Activated T-helper 1 cell treated with anti-CD3 and anti-CD28 coated beads, Interleukin-12 subunit alpha, Interleukin-12 subunit beta, Interleukin-2, Interleukin-4 antibody, amounts not matched to agents 30 ng/mL and 10 ng/mL and 1 ng/mL, durations not matched to agents 14 hours and 24 hours and 36 hours (primary cell): ENCODE data around the gene WDR45. TPM values are rescaled to one million over a fixed set of nuclear protein-coding genes. Genes with fewer than 3 reads are reported as not detected.
A peak's percentile ranks its signal among the peaks of the same experiment; 100 is the strongest.

Source experiments
- DNase-seq: peaks from one replicate; pipeline ENCODE4 v3.0.0; 2021; ENCODE audit warnings: low spot score
- H3K27ac Mint-ChIP-seq: one replicate; pipeline ENCODE4 v1.8.0; 2021; ENCODE audit warnings: mild to moderate bottlenecking, mixed read lengths
- H3K27me3 Mint-ChIP-seq: one replicate; pipeline ENCODE4 v1.8.0; 2022; ENCODE audit warnings: mild to moderate bottlenecking, moderate library complexity, mixed read lengths; ENCODE audit not compliant: insufficient read depth
- H3K36me3 Mint-ChIP-seq: one replicate; pipeline ENCODE4 v1.8.0; 2021; ENCODE audit warnings: low read depth, mixed read lengths
- H3K4me1 Mint-ChIP-seq: one replicate; pipeline ENCODE4 v1.8.0; 2021; ENCODE audit warnings: low read depth, mixed read lengths
- H3K4me3 Mint-ChIP-seq: one replicate; pipeline ENCODE4 v1.8.0; 2021; ENCODE audit warnings: mild to moderate bottlenecking, moderate library complexity, mixed read lengths
- H3K9me3 Mint-ChIP-seq: one replicate; pipeline ENCODE4 v1.8.0; 2021; ENCODE audit warnings: mixed read lengths
- intact Hi-C: fragments of 100-400 bp; cut with micrococcal nuclease; formaldehyde crosslinking; loops from one replicate; pipeline ENCODE4 v1.15.1; 2024
- total RNA-seq: library from RNA; stranded (reverse); gene quantifications from 2 replicates; pipeline ENCODE4 v1.2.3, GENCODE V29; 2022

Gene WDR45
- total RNA-seq, 1 donor from 2014 or later: 53.0 TPM

DNA sequence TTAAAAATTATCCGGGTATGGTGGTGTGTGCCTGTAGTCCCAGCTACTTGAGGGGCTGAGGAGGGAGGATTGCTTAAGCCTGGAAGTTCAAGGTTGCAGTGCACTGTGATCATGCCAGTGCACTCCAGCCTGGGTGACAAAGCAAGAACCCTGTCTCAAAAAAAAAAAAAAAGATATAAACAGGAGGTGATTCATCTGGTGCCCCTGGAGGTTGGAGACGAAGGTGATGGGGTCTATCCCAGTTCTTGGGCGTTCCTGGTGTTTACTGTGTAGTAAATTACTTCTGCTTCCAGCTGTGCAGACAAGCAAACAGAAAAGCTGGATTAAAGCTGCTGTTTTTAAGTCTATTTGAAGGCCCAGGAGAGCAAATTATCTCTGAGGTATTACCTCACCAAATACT, 23.9 kb upstream of the WDR45 start:
- Mint-ChIP-seq H3K4me3 (no peak overlapping the region), H3K36me3 (peaks cover 6% of the 10 kb centered on the region), H3K9me3 (no peaks in the 10 kb centered on the region), H3K4me1 (no peaks in the 10 kb centered on the region), H3K27me3 (no peaks in the 10 kb centered on the region), H3K27ac (no peak overlapping the region)
- intact Hi-C loops: loop anchor here (5.0 kb wide), 3 partner anchors 131 to 206 kb away; partner anchors contain the start of genes KCND1, PQBP1 and TIMM17B
- no peak for DNase-seq

DNA sequence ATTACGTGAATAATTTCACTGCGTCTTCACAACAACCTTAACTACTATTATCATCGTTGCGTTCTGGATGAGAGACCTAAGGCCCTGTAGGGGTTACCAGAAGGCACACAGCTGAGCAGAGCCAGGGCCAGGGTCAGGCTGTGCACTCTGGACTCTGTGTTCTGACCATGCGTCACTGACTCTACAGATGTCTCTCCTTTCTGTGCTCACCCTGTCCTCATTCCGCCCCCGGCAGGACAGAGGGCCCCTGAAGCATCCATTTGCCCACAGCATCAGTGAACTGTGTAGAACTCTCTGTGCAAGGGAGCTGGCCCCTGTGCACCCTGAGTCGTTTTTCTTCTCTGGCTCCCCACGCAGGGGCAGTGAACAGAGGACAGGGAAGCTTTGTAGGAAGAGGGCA, 22.5 kb upstream of the WDR45 start:
- Mint-ChIP-seq H3K27me3 (no peaks in the 10 kb centered on the region), H3K27ac (peak overlapping the region; percentile 87), H3K36me3 (peaks cover 4% of the 10 kb centered on the region), H3K4me1 (no peaks in the 10 kb centered on the region), H3K4me3 (peak overlapping the region; percentile 90), H3K9me3 (no peaks in the 10 kb centered on the region)
- intact Hi-C loops: loop anchor here (5.0 kb wide), 3 partner anchors 130 to 205 kb away; partner anchors contain the start of genes KCND1, PQBP1 and TIMM17B
- no peak for DNase-seq

DNA sequence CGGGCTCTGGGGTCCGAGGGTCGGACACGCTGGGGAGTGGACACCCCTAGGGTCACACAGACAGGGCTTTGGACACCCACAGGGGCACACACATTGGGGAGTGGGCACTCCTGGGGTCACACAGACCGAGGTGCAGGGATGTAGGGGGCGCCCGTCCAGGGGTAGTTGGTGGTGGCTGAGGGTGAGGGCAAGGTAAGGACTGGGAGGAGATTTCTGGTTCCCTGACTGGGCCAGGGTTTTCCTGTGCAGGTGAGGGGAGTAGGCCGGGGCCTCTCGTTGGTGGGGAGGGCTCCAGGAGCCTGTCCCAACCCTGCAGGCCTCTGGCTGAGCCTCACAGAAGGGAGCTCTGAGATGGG, 21.9 kb upstream of the WDR45 start:
- intact Hi-C loops: loop anchor here (1.0 to 5.0 kb wide), 10 partner anchors 21 to 504 kb away; partner anchors contain the start of genes GPKOW, GRIPAP1, KCND1 and PQBP1
- peak; percentile 2 for DNase-seq

DNA sequence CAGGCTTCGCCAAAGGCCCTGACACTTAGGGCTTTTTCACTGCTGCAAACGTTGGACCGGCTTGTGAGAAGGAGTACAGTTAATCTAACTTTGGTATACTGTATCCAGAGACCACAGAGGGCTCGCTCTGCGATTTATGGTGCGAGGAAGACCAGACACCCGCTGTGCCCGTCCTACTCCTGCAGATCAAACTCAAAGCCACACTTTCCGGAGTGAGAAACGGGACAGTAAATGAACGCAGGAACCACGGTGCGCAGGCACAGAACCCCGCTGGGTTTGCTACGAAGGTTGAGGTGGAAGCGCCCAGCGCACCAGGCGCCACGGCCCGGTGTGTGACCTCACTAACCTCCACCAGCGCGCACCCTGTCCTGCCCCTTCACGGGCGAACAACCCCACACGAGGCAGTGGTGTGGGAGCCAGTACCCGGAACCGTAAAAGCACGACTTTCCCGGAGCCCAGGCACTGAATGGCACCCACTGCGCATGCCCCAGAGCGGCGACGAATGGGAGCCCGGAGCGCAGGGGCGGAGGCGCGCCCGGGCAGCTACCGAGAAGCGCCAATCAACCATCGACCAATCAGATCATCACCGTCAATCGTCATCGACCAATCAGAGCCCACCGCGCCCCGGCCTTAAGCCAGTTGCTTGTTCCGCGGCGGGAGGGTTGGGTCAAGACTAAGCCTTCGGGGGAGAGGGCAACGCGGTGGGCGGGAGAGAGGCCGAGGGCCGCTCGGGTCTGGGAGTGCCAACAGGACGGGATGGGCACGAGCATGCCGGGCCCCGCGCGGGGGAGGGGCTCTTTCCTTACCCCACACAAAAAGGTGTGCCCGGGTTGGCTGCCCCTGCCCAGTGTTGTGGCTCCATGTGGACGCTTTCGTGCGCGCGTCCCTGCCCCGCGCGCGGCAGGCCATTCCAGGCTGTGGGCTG, 21.3 kb upstream of the WDR45 start:
- peaks cover 2% of the 10 kb centered on the region for H3K36me3 Mint-ChIP-seq
- no peaks in the 10 kb centered on the region for H3K27me3 Mint-ChIP-seq
- intact Hi-C loops: loop anchor here (1.0 to 5.0 kb wide), 10 partner anchors 21 to 504 kb away; partner anchors contain the start of genes GPKOW, GRIPAP1, KCND1 and PQBP1
- peak overlapping the region; percentile 90 for H3K4me3 Mint-ChIP-seq
- no peaks in the 10 kb centered on the region for H3K4me1 Mint-ChIP-seq
- no peaks in the 10 kb centered on the region for H3K9me3 Mint-ChIP-seq
- peak; percentile 86 for DNase-seq
- peak overlapping the region; percentile 87 for H3K27ac Mint-ChIP-seq

More for the DNA sequence above, 21.9 kb upstream of the WDR45 start:
- Mint-ChIP-seq H3K4me1 (no peaks in the 10 kb centered on the region), H3K27me3 (no peaks in the 10 kb centered on the region), H3K27ac (peak overlapping the region; percentile 87), H3K4me3 (peak overlapping the region; percentile 90), H3K9me3 (no peaks in the 10 kb centered on the region), H3K36me3 (peaks cover 4% of the 10 kb centered on the region)

DNA sequence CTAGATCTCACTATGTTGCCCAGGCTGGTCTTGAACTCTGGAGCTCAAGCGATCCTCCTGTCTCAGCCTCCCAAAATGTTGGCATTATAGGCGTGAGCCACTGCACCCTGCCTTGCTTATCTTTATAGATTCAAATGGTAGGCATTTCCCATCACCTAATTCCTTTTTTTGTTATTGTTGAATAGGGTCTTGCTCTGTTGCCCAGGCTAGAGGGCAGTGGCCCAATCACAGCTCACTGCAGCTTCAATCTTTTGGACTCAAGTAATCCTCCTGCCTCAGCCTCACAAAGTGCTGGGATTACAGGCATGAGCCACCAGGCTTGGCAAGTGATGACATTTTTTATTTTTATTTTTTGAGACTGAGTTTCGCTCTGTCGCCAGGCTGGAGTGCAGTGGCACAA, 16.7 kb upstream of the WDR45 start:
- Mint-ChIP-seq H3K27me3 (no peaks in the 10 kb centered on the region), H3K27ac (no peak overlapping the region), H3K4me3 (no peak overlapping the region), H3K4me1 (no peaks in the 10 kb centered on the region), H3K36me3 (no peaks in the 10 kb centered on the region), H3K9me3 (no peaks in the 10 kb centered on the region)
- intact Hi-C loops: no loop called here
- no peak for DNase-seq

DNA sequence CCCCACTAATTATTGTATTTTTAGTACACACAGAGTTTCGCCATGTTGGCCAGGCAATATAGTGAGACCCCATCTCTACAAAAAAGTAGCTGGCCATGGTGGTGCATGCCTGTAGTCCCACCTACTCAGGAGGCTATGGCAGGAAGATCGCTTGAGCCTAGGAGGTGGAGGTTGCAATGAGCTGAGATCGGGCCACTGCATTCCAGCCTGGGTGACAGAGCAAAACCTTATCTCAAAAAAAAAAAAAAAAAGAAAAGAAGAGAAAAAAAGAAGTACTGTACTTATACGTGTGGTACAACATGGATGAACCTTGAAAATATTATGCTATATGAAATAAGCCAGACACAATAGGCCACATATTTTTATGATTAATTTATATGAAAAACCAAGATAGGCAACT, 9.9 kb upstream of the WDR45 start:
- no peak for DNase-seq
- Mint-ChIP-seq H3K27me3 (no peaks in the 10 kb centered on the region), H3K4me1 (no peaks in the 10 kb centered on the region), H3K4me3 (no peak overlapping the region), H3K36me3 (no peaks in the 10 kb centered on the region), H3K9me3 (no peaks in the 10 kb centered on the region), H3K27ac (no peak overlapping the region)
- intact Hi-C loops: no loop called here

DNA sequence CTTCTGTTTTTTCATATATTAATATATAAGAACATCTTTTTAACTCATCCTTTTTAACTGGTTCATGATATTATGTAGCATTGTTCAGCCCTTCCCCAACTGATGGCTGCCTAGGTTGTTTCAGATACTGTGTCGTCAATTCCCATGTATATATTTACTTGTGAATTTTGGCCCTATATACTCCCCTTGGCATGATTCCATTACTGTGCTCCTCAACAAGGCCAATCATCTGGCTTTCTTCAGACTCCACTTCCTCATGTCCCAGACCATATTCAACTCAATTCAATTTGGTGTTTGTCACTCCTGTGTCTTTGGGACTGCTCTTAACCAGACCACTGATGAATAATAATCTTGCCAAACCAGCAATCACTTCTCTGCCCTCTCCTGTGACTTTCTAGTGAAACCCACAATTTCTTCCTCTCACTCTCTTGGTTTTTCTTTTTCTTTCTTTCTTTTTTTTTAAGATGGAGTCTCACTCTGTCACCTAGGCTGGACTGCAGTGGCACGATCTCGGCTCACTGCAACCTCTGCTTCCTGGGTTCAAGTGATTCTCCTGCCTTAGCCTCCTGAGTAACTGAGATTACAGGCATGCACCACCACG, 2.7 kb upstream of the WDR45 start:
- Mint-ChIP-seq H3K4me3 (peak overlapping the region; percentile 37), H3K4me1 (peaks cover 12% of the 10 kb centered on the region), H3K27me3 (no peaks in the 10 kb centered on the region), H3K27ac (no peak overlapping the region), H3K36me3 (peaks cover 2% of the 10 kb centered on the region), H3K9me3 (no peaks in the 10 kb centered on the region)
- DNase-seq: no peak
- intact Hi-C loops: no loop called here

DNA sequence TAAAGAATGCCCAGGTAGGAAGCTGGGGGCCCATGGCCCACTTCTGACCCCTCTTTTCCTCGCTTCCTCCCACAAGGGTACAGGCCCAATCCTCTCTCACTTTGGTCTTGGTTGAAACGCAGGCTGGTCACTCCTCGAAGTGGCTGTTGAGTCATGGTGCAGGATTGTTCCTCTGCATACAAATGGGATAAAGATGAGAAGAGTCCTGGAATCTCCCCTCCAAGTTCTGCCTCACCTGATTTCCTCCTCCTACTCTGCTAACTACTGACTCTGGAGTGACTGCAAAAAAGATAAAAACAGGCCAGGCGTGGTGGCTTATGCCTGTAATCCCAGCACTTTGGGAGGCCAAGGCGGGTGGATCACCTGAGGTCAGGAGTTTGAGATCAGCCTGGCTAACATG, 1.7 kb downstream of the WDR45 start:
- Mint-ChIP-seq H3K9me3 (no peaks in the 10 kb centered on the region), H3K36me3 (peaks cover 16% of the 10 kb centered on the region), H3K4me1 (peaks cover 16% of the 10 kb centered on the region), H3K4me3 (no peak overlapping the region), H3K27ac (no peak overlapping the region), H3K27me3 (no peaks in the 10 kb centered on the region)
- intact Hi-C loops: loop anchor here (2.0 kb wide), 2 partner anchors 35 to 45 kb away; partner anchors contain the start of genes GPKOW and TFE3
- DNase-seq: no peak

DNA sequence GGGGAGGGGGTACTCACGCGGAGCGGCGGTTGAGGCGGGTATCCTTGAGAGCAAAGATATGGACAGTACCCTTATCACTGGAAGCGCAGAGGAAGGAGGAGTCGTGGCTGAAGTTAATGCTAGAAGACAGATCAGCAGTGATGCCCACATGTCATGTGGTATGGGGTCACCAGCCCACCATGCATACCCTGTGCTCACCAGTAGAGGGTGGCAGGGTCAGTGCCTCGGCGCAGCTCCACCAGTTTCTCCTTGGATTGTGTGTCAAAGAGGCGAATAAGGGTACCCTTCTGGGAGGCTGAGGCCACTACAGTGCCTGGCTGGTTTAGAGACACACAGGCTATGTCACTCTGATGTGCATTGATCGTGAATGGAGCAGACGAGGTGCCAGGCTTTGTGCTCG, 4.3 kb downstream of the WDR45 start:
- Mint-ChIP-seq H3K36me3 (peaks cover 25% of the 10 kb centered on the region), H3K4me1 (peaks cover 18% of the 10 kb centered on the region), H3K4me3 (no peak overlapping the region), H3K27me3 (no peaks in the 10 kb centered on the region), H3K27ac (no peak overlapping the region), H3K9me3 (no peaks in the 10 kb centered on the region)
- no peak for DNase-seq
- intact Hi-C loops: no loop called here

DNA sequence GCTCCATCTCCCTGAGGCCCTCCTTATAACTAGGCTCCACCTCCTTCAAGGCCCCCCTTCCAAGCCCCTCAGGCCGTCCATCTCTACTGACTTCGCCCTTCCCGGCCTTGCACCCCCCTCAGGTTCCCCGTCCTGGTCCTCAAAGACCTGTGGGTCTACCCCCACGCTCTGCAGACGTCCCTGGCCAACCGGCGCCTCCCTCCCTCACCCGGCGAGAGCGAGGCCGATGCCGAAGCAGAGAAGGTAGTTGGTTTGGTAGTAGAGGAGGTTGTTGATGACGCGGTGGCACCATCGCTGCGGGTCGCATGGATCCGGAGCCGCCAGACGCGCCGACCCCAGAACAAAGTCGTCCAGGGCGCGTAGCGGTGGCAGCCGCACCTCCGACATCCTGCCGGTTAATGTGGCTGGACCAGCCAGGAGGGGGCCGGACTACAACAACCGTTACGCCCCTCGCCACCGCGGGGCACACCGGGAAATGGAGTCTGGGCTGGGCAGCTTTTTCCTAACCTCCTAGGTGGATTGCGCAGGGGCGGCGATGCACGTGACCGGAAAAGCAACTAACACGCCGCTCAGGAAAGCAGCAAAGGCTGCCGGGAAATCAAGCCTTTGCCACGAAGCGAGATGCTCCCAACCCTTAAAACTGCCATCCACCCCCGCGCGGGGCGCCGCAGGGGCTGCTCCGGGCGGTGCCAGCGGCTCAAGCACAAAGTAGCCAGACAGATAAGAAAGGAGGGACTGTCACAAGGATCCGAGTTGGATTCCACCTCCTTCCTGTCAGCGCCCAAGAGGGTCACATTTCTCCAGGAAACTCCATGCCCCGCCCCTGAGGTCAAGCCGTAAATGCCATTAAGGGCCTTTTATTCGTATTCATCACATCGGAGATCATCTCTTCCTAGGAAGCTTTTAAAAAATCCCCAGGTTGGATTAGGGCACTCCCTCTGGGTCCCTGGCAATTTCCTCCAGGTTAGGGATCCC, 5.8 kb downstream of the WDR45 start, which contains the start of gene PRAF2:
Gene PRAF2, minus strand, starts transcription at position 402 of the 975 bp plus-strand sequence. Its CDS starts 15 bp downstream, at position 387.
- Mint-ChIP-seq H3K9me3 (no peaks in the 10 kb centered on the region), H3K36me3 (peaks cover 27% of the 10 kb centered on the region), H3K27me3 (no peaks in the 10 kb centered on the region), H3K27ac (peak within 1 kb of the TSS; percentile 74), H3K4me1 (peaks cover 12% of the 10 kb centered on the region), H3K4me3 (peak within 1 kb of the TSS; percentile 84)
- intact Hi-C loops: loop anchor here (1.0 to 5.0 kb wide), 5 partner anchors 27 to 597 kb away; partner anchors contain the start of genes FTSJ1, GRIPAP1 and TFE3
- DNase-seq: peak; percentile 84

DNA sequence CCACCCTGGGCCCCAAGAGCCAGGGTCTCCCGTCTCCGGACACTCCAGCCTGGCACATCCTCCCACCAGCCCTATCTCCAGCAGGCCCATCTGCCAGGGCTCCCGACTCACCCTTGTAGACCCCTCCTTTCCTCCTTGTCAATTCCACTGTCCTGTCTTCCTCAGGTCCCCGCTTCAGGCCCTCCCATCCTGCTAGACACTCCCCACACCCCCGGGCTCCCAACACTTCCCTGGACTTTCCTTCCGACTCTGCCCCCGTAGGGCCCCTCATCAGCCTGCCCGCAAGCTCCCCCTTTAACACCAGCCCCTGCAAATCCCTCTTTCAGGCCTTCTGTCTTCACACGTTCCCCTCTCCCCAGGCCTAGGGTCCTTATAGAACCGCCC, 7.0 kb downstream of the WDR45 start:
- intact Hi-C loops: loop anchor here (5.0 kb wide), 1 partner anchor 595 kb away; the partner anchor contains the start of gene FTSJ1
- Mint-ChIP-seq H3K27ac (peak overlapping the region; percentile 74), H3K4me3 (peak overlapping the region; percentile 84)

More for the DNA sequence above, 7.0 kb downstream of the WDR45 start:
- Mint-ChIP-seq H3K9me3 (no peaks in the 10 kb centered on the region), H3K36me3 (peaks cover 25% of the 10 kb centered on the region), H3K27me3 (no peaks in the 10 kb centered on the region), H3K4me1 (peaks cover 6% of the 10 kb centered on the region)
- DNase-seq: no peak
